CD4-positive, alpha-beta T cell treated with Interleukin-17A for 1 hour (primary cell): ENCODE data around the gene EPM2A.
A peak's percentile ranks its signal among the peaks of the same experiment; 100 is the strongest.
"Not testable (repeated sequence)": the region's sequence is repeated elsewhere in the genome, so short reads cannot be mapped to it uniquely, and the experiment has no call there.

Source experiments
- DNase-seq: peaks from one replicate; pipeline ENCODE4 v3.0.0-alpha.2; 2020

Gene EPM2A

GRCh38 chr6:145735356-145736165 is at the start of gene EPM2A:
Gene EPM2A, minus strand, starts transcription at chr6:145735520. Its CDS starts 22 bp downstream, at chr6:145735498.
- DNase-seq: peak; percentile 68

DNA sequence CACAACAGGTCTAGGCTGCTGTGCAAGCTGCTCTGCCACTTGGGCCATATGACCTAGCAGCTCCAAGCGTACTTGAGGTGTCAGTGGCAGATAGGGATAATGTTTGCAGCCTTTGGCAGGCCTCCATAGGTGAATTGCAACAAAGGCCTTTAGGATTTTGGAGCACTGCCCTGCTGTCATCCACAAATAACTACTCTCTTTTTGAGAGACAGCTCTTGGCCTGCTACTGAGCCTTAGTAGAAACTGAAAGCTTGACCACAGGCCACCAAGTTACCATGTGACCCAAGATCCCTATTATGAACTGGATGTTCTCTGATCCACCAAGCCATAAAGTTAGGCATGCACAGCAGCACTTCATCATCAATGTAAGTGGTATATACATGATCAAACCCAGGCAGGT is 49.4 kb upstream of the EPM2A start:
- DNase-seq: no peak

GRCh38 chr6:145783796-145784195 is 48.5 kb upstream of the EPM2A start:
- DNase-seq: no peak

GRCh38 chr6:145772846-145773245 is 37.5 kb upstream of the EPM2A start:
- DNase-seq: no peak

GRCh38 chr6:145765449-145765848 is 30.1 kb upstream of the EPM2A start:
- no peak for DNase-seq

- DNase-seq: no peak
Measured at GRCh38 chr6:145763742-145764141, 28.4 kb upstream of the EPM2A start.

DNA sequence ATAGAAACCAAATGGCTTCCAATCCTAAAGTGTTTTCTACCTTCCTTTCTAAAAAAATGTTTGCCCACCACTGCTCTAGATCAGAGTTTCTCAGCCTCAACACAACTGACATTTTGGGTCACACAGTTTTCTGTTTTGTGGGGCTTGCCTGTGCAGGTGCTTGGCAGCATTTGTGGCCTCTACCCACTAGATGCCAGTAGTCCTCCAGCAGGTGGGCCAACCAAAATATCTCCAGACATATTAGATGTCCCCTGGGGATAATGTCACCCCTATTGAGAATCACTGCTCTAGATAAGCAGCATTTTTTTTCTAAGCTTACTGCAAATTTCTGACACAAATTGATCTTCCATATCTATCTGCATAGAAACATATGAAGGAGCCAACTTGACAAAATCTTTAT is 26.3 kb upstream of the EPM2A start:
- DNase-seq: peak; percentile 7

- DNase-seq: no peak
Measured at GRCh38 chr6:145758113-145758512, 22.8 kb upstream of the EPM2A start.

- DNase-seq: no peak
Measured at GRCh38 chr6:145756170-145756662, 20.9 kb upstream of the EPM2A start.

DNA sequence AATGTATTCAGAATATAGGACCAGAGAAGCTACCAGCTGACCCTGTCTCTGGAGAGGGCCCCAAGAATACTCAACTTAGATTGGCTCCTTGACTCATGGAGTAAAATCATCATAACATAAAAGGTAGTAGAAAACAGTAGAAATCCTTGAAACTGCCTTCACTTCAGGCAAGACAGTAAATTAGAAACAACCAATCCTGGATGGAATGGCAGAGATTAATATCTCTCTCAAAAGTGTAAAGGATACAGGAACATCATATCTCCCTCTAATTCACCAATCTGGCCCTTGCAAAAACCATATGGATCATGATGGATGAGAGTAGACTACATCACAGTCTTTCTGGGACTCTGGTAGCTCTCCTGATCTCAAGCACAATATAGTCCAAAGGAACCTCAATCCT is 20.4 kb upstream of the EPM2A start:
- DNase-seq: no peak

DNA sequence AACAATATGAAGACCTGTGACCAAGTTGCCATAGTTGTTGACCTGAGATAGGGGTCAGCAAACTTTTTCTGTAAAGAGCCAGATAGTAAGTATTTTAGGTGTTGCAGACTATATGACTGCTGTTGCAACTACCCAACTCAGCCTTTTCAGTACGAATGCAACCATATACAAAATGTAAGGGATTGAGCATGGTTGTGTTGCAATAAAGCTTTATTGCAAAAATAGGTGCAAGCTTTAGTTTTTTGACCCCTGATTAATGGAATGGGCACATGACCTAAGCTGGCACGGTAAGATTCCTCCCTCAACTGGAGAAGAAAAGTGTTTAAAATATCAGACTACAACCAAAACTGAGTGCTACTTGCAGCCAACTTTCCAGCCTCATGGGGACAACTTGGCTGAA is 17.3 kb upstream of the EPM2A start:
- no peak for DNase-seq

- no peak for DNase-seq
Measured at GRCh38 chr6:145749632-145750031, 14.3 kb upstream of the EPM2A start.

DNA sequence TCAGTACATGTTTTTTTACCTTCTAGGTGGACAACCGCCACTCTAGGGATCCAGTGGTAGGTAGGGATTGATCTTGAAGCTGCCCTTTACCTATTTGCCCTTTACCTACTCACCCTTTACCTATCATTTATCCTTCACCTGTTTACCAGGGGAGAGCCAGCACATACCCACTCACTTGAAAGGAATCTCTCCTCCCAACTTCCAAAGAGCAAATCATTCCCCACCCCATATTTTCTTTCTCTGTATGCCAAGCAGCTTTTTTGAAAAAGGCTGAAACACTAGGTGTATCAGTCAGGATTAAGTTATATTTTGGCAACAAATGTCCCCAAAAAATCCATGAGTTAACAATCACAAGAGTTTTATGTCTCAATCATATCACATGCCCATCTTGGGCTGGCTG is 10.5 kb upstream of the EPM2A start:
- DNase-seq: no peak

- DNase-seq: no peak
Measured at GRCh38 chr6:145744619-145745018, 9.3 kb upstream of the EPM2A start.

DNA sequence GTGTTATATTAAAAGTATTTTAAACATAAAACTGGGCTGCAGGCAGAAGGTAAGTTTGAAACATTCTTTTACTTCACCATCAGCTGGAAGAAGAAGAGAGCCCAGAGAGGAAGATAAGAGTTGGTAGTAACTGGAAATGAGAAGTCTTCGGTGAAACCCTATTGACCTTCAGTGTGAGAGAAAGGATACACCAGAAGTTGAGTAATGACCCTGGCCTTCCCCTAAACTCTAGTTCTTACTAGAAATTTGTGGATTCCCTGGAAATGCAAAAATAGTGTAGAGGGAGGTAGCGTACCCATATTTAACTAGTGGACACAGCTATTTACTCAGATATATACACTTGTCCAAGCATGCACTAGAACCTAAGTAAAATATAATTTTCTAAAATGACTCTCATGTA is 8.0 kb upstream of the EPM2A start:
- no peak for DNase-seq

- not testable (repeated sequence) for DNase-seq
Measured at GRCh38 chr6:145742472-145742871, 7.2 kb upstream of the EPM2A start.

DNA sequence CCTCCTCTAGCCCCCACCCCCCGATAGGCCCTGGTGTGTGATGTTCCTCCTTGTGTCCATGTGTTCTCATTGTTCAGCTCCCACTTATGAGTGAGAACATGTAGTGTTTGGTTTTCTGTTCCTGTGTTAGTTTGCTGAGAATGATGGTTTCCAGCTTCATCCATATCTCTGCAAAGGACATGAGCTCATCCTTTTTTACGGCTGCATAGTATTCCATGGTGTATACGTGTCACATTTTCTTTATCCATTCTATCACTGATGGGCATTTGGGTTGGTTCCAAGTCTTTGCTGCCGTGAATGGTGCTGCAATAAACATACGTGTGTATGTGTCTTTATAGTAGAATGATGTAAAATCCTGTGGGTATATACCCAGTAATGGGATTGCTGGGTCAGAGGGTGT is 4.4 kb upstream of the EPM2A start:
- not testable (repeated sequence) for DNase-seq

DNA sequence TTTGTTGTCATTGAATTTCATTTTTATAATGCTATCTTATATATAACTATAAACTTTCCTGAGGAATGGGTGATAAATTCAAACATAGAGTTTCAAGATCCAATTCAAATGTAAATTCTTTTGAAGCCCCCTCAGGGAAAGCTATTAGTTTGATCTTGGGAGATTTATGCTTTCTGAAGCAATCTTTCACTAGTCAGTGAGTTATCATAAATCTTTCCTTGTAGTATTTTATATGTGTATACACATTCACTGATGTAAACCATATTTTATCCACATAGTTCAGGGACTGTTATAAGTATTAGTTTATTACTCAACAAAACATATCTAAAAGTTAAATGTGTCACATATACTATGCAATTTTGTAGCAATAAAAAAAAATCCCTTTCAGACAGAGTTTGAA is 2.9 kb upstream of the EPM2A start:
- no peak for DNase-seq

GRCh38 chr6:145736661-145737144 is 1.4 kb upstream of the EPM2A start:
- no peak for DNase-seq

GRCh38 chr6:145734486-145735355 is 599 bp downstream of the EPM2A start:
- DNase-seq: peak; percentile 67

- DNase-seq: no peak
Measured at GRCh38 chr6:145733810-145734209, 1.5 kb downstream of the EPM2A start.

DNA sequence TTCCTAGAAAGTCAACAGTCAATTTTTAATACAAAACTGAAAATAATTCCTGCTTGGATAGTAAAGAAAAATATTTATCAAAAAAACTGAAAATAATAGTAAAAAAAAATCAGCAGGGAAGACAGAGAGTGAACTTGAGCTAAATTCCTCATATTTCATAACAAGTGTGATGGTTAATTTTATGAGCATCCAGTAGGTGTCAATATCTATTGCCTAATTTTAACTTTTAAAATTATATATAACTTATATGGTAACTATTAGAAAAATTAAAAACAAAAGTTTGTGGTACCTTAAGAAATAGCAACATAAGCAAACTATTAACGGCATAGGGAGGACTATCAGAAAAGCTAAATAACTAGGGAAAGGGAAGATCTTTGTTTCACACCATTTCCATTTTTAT is 2.1 kb downstream of the EPM2A start:
- no peak for DNase-seq

DNA sequence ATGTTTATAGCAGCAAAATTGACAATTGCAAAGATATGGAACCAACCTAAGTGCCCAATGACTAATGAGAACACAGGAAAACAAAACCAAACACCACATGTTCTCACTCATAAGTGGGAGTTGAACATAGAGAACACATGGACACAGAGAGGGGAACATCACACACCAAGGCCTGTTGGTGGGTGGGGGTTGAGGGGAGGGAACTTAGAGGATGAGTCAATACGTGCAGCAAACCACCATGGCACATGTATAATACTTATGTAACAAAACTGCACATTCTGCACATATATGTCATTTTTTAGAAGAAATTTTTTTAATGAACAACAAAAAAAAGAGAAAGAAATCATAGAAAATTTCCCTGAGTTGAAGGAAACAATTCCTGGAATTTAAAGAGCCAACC is 3.9 kb downstream of the EPM2A start:
- no peak for DNase-seq

- no peak for DNase-seq
Measured at GRCh38 chr6:145729887-145730286, 5.4 kb downstream of the EPM2A start.
